Stimulated activated naive CD8-positive, alpha-beta T cell treated with anti-CD3 and anti-CD28 coated beads, Interleukin-15, amount 100 ng/mL, for 72 hours (primary cell): ENCODE results near the gene CD300LG.
"Not testable (repeated sequence)": the region's sequence is repeated elsewhere in the genome, so short reads cannot be mapped to it uniquely, and the experiment has no call there.

Experiments used
- ATAC-seq: fragments of 150-1000 bp; cut with Tn5 transposase; 2 replicates; pipeline ENCODE4 v1.10.0; 2021; ENCODE audit warnings: mild to moderate bottlenecking, moderate library complexity
- DNase-seq, 2 donors: peaks; one replicate each; pipeline ENCODE4 v3.0.0; 2021 to 2022
- H3K27ac Mint-ChIP-seq, 2 donors: one replicate each; pipeline ENCODE4 v1.8.0; 2022; ENCODE audit warnings: mild to moderate bottlenecking in 2 of 2, mixed read lengths in 2 of 2, moderate library complexity in 2 of 2
- H3K27me3 Mint-ChIP-seq: one replicate; pipeline ENCODE4 v1.8.0; 2022; ENCODE audit warnings: mixed read lengths
- H3K4me1 Mint-ChIP-seq: one replicate; pipeline ENCODE4 v1.8.0; 2022; ENCODE audit warnings: mild to moderate bottlenecking, mixed read lengths
- H3K4me3 Mint-ChIP-seq, 2 donors: one replicate each; pipeline ENCODE4 v1.8.0; 2022; ENCODE audit warnings: mild to moderate bottlenecking in 2 of 2, mixed read lengths in 2 of 2, moderate library complexity in 1 of 2
- H3K9me3 Mint-ChIP-seq, 2 donors: one replicate each; pipeline ENCODE4 v1.8.0; 2022; ENCODE audit warnings: mixed read lengths in 2 of 2

The CD300LG gene

DNA sequence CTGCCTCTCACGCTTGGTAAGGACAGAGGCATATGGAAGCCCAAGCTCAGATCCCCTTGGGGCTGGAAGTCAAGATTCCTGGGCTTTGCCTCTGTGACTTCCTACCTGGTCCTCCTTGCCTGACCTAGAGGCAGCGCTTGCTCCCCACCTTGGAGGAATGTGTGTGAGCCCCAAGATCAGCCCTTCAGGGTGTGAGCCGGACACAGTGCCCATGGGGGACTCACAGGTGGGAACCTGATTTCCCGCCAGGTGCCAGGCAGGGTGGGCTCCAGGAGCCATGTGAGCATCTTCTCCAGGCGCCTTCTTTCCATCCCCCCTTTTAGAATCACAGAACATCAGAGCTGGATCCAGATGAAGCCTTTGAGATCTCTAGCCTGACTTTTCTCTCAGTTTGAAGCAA is 10.2 kb downstream of the CD300LG start:
- Mint-ChIP-seq H3K4me3 (no peak overlapping the region), H3K4me1 (no peaks in the 10 kb centered on the region), H3K27ac (no peak overlapping the region), H3K27me3 (peaks cover 19% of the 10 kb centered on the region), H3K9me3 (no peaks in the 10 kb centered on the region)
- no peak for DNase-seq
- ATAC-seq, result no peak

DNA sequence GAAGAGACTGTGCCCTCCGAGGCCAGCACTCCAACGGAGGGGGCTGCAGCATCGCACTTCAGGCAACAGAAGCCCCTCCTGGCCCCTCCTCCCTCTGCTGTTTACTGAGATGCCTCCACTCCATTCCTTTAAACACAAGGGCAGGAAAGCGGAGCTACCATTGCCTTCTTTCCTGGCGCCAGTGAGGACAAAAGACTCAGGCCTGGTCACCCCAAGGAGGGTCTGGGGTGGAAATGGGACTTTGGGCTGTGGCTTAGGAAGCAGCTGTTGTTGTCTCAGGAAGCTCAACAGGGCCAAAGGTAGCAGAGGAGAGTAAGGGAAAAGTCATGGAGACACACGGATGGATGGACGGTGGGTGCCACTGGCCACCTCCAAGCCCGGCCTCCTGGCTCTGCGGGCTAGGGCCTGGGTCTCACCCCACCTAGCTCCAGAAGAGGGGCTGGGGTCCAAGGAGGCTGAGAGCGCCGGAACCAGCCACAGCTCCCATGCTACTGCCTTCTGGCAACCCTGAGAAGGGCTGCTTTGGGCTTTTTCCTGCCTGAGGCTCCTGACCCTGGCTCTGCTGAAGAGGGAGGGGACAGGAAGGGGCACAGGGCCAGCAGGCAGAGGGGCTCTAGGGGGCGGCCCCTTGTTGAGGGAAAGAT is 11.1 kb downstream of the CD300LG start:
- peak overlapping the region in 1 of 2 donors; percentile 40 for H3K27ac Mint-ChIP-seq
- H3K4me1 Mint-ChIP-seq, result no peaks in the 10 kb centered on the region
- H3K27me3 Mint-ChIP-seq, result peaks cover 19% of the 10 kb centered on the region
- no peaks in the 10 kb centered on the region for H3K9me3 Mint-ChIP-seq
- no peak overlapping the region for H3K4me3 Mint-ChIP-seq
- ATAC-seq, result no peak
- no peak for DNase-seq

DNA sequence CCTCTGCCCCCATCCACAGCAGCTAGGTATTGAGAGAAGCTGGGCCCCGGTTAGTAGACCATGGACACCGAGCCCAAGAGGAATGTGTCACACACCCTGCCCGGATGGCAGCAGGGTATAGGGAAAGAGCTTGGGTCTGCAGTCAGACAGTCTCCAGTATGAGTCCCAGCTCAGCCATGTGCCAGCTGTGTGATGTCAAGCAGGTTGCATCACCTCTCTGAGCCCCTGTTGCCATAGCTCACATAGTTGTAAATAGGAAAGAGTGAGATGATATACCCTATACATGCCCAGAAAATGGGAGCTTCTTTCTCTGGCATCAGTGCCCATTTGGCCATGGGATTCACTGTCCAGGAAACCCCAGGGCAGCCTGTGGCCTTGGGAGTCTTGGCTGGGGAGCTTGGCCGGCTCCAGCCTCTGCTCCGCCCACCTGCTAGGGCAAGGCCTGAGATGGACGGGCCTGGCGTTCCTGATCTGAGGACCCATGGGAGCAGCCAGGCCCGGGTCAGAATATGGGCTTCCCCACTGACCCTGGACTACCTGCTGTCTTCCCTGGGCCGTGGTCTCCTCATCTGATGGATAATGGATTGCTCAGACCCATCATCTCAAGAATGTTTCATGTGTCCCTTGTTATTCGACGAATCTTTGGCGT is 13.2 kb downstream of the CD300LG start:
- no peak overlapping the region for H3K4me3 Mint-ChIP-seq
- H3K4me1 Mint-ChIP-seq, result no peaks in the 10 kb centered on the region
- H3K9me3 Mint-ChIP-seq, result no peaks in the 10 kb centered on the region
- ATAC-seq, result no peak
- H3K27ac Mint-ChIP-seq, result peak overlapping the region; percentile 40 to 82
- peaks cover 16% of the 10 kb centered on the region for H3K27me3 Mint-ChIP-seq
- DNase-seq, result no peak

DNA sequence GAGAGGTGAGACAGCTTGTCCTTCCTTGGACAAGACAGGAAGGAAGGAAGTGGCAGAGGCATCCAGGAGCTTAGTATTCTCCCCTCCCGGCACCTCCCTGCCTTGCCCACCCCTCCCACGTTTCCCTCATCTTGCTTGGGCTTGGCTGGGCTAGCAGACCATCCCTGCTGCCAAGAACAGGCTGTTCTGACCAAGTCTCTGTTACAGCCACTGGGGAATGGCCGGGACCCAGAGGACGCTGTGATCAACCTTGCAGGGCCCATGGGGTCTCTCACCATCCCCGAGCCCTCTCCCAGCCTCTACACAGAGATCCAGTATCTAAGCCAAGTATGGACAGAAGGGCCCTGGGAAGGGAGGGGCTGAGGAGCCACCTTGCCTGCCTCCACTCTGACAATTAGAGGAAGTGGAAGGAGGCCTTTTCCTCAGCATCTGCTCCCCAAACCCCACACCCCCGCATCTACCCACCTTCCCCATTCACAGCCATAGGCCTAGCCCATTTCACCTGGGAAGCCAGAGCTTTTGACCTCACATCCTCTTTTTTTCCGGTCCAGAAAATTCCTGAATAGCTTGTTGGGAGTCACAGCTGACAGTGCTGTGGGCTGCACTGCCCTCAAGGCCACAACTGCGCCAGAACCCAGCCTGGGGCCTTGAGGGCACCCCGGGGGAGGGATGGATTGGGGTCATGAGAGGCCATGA is 14.1 kb downstream of the CD300LG start:
- Mint-ChIP-seq H3K4me3 (no peak overlapping the region), H3K27ac (no peak overlapping the region), H3K27me3 (peaks cover 12% of the 10 kb centered on the region), H3K4me1 (no peaks in the 10 kb centered on the region), H3K9me3 (no peaks in the 10 kb centered on the region)
- DNase-seq (no peak), ATAC-seq (no peak)

DNA sequence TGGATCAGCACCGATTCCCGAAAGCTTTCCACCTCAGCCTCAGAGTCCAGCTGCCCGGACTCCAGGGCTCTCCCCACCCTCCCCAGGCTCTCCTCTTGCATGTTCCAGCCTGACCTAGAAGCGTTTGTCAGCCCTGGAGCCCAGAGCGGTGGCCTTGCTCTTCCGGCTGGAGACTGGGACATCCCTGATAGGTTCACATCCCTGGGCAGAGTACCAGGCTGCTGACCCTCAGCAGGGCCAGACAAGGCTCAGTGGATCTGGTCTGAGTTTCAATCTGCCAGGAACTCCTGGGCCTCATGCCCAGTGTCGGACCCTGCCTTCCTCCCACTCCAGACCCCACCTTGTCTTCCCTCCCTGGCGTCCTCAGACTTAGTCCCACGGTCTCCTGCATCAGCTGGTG is 15.0 kb downstream of the CD300LG start:
- Mint-ChIP-seq H3K27me3 (peaks cover 12% of the 10 kb centered on the region), H3K9me3 (no peaks in the 10 kb centered on the region), H3K4me3 (no peak overlapping the region), H3K4me1 (no peaks in the 10 kb centered on the region), H3K27ac (no peak overlapping the region)
- DNase-seq (no peak), ATAC-seq (no peak)

DNA sequence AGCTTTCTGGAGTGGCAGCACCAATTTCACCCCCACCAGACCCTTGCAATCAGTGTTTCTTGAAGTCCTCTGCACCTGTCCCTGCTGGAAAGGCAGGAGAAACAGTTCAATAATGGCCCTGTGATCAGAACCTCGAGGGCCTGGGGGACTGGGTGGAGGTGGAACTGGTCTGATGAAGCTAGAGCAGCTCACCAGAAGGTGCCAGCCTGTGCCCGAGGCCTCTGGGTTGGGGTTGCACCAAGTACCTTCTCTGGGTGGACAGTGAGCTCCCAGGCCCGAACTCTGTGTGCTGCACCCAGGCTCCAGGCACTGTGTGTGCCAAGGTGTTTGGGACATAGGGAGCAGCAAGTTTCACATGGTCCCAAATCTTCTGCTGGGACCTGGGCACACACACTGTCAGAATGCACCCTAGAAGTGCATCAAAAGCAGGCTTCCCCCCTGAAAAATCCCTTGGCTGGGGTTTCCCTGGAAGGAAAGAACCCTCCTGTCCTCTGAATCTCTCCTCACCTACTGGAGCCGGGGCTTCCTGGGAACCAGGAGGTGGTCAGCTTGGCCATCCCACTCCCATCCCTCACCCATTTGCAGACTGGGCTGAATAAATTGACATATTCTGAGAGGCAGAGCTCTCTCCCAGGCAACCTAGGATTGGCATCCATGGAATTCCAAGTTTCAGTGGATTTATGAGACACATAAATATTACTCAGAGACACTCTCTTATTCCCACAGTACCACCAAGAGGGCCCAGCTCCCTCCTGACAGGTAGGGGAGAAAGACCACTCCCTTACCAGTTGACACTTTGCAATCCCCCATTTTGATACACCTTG is 17.4 kb downstream of the CD300LG start:
- Mint-ChIP-seq H3K27me3 (peaks cover 10% of the 10 kb centered on the region), H3K27ac (no peak overlapping the region), H3K4me3 (no peak overlapping the region), H3K4me1 (no peaks in the 10 kb centered on the region), H3K9me3 (no peaks in the 10 kb centered on the region)
- no peak for DNase-seq
- ATAC-seq, result no peak

DNA sequence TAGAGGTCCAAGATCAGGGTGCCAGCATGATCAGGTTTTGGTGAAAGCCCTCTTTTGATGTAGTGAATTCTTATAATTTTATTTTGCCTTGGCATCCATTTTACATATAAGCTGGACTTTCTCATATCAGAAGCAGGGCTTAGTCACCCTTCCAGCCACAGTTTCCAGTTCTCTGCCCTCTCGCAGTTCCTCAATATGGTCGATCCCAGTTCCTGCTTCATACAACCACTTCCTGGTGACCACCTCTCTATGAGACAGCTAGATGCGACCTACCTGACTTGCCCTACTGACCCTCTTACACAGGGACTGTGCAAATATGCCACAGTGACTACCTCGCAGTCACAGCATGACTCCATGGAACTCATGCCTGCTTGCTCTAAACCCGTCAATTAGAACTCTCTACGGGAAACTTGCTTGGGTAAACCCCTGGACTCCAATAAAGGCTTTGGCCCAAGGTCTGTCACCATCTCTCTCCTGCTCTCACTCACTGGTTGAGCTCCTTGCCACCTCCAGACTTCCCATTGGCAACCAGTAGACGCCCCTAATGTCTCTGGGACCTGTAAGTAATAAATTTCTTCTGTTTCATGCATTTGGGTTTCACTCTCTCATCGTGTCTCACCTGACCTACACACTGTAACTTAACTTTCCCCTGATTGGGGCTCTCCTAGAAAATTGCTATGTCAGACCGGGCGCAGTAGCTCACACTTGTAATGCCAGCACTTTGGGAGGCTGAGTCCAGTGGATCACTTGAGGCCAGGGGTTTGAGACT is 21.4 kb downstream of the CD300LG start:
- DNase-seq (no peak), ATAC-seq (no peak)
- Mint-ChIP-seq H3K27me3 (peaks cover 19% of the 10 kb centered on the region), H3K4me3 (no peak overlapping the region), H3K4me1 (no peaks in the 10 kb centered on the region), H3K27ac (no peak overlapping the region), H3K9me3 (no peaks in the 10 kb centered on the region)

DNA sequence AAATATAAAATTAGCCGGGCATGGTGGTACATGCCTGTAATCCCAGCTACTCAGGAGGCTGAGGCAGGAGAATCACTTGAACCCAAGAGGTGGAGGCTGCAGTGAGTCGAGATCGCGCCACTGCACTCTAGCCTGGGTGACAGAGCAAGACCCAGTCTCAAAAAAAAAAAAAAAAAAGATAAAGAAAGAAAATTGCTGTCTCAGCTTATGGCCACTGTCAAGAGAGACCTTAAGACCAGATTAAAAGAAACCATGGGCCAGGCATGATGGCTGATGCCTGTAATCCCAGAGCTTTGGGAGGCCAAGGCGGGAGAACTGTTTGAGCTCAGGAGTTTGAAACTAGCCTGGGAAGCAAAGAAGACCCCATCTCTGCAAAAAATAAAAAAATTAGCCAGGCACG is 22.1 kb downstream of the CD300LG start:
- DNase-seq, H3K4me1 Mint-ChIP-seq, H3K9me3 Mint-ChIP-seq, H3K4me3 Mint-ChIP-seq, H3K27ac Mint-ChIP-seq, ATAC-seq: not testable (repeated sequence)
- H3K27me3 Mint-ChIP-seq, result peaks cover 19% of the 10 kb centered on the region

DNA sequence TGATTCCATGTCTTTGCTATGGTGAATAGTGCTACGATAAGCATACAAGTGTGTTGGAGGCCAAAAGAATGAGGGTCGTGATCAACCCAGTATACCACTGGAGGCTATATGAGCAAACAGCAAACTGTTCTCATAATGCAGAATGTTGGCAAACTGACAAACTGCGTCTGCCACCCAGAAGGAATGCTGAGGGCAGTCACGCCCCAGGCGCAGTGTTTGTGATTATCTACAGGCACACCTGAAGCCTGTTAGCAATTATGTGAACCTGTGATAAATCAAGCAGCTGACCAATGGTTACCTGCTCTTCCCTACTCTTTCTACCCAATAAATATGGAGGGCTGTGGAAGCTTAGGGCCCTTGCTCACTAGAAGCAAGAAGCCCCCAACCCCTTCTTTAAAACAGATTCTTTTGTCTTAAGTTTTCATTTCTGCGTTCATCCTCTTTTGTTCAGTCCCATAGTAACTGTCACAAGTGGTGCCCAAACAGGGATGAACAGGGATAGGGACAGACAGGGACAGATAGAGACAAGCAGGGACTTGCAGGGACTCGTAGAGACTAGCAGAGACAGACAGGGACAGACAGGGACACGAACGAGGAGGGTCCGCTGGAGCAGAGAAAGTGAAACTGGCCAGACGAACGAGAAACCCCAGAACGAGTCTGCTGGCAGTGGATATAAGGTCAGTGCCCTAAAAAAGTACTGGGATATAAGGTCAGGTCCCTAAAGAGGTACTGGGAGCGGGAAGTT is 25.1 kb downstream of the CD300LG start:
- H3K27me3 Mint-ChIP-seq, result peaks cover 19% of the 10 kb centered on the region
- H3K9me3 Mint-ChIP-seq, result no peaks in the 10 kb centered on the region
- no peak overlapping the region for H3K27ac Mint-ChIP-seq
- no peaks in the 10 kb centered on the region for H3K4me1 Mint-ChIP-seq
- DNase-seq (no peak), ATAC-seq (no peak)
- H3K4me3 Mint-ChIP-seq, result no peak overlapping the region

DNA sequence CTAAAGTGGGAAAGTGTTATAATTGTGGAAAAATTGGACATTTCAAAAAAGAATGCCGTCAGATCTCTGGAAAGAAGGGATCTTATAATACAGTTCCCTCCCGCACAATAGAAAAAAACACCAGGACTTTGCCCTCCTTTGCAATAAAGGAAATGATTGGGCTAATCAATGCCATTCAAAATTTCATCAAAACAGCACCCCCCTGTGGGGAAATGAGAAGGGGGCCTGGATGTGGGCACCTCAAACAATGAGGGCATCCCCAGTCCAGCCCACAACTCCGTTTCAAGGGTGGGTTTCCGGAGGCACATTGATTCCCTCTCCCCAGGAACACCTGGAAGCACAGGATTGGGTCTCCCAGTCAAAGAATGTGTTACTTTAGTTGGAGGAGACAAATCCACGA is 26.1 kb downstream of the CD300LG start:
- ATAC-seq, result no peak
- Mint-ChIP-seq H3K4me3 (no peak overlapping the region), H3K4me1 (no peaks in the 10 kb centered on the region), H3K27ac (no peak overlapping the region), H3K27me3 (peaks cover 18% of the 10 kb centered on the region), H3K9me3 (no peaks in the 10 kb centered on the region)
- DNase-seq, result no peak

DNA sequence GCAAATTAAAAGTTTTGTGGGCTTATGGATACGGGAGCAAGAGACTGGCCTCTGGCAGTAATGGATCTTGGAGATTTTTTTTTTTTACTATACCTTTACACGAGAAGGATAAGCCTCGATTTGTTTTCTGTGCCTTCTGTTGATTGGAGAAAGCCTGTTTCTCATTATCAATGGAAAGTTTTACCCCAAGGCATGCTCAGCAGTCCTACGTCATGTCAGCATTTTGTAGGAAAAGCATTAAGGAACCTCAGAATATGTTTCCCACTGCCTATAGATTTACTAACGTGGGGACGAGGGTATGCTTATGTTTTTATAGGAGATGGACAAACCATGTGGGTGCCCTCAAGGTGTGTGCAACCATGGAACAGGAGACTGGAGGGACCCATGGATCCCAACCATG is 26.8 kb downstream of the CD300LG start:
- DNase-seq, result no peak
- H3K27me3 Mint-ChIP-seq, result peaks cover 11% of the 10 kb centered on the region
- H3K9me3 Mint-ChIP-seq, result no peaks in the 10 kb centered on the region

DNA sequence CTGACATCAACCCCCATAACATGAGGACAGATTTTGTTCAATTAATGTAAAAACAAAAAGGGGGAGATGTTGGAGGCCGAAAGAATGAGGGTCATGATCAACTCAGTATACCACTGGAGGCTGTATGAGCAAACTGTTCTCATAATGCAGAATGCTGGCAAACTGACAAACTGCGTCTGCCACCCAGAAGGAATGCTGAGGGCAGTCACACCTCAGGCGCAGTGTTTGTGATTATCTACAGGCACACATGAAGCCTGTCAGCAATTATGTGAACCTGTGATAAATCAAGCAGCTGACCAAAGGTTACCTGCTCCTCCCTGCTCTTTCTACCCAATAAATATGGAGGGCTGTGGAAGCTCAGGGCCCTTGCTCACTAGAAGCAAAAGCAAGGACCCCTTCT is 27.3 kb downstream of the CD300LG start:
- ATAC-seq (no peak), DNase-seq (no peak)
- Mint-ChIP-seq H3K4me3 (no peak overlapping the region), H3K27me3 (peaks cover 8% of the 10 kb centered on the region), H3K4me1 (peaks cover 8% of the 10 kb centered on the region), H3K27ac (no peak overlapping the region), H3K9me3 (no peaks in the 10 kb centered on the region)

More for the DNA sequence above, 26.8 kb downstream of the CD300LG start:
- Mint-ChIP-seq H3K4me3 (no peak overlapping the region), H3K27ac (no peak overlapping the region), H3K4me1 (peaks cover 3% of the 10 kb centered on the region)
- no peak for ATAC-seq

DNA sequence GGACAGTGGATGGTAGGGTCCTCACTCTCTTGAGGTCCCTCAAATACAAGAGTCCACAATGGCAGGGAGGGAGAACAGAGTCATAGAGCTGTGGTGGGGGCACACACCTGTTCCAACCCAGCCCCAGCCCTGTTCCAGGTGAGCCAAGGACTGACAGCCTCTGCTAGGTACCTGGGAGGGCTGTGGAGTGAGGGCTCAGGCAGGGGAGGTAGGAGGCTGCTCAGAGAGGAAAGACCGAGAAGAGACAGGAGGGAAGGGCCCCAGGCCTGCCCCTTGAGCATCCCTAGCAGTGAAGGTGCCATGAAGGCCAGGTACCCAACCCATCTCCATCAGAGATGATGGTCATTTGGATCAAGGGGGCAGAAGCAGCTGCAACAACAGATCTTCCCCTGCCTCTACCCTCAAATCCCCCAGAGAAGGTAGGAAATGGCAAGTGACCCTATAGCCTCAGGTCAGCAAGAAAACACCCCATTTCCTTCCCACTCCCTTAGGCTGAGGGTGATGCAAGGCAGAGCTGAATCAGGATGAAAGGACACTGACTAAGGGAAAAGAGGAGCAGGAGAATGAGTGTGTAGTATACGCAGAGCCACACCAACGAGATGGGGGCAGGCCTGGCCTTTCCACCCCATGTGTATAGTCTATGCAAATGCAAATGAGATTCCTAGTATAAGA is 28.6 kb downstream of the CD300LG start:
- no peak overlapping the region for H3K27ac Mint-ChIP-seq
- peaks cover 8% of the 10 kb centered on the region for H3K4me1 Mint-ChIP-seq
- H3K9me3 Mint-ChIP-seq, result no peaks in the 10 kb centered on the region
- no peak overlapping the region for H3K4me3 Mint-ChIP-seq
- DNase-seq (no peak), ATAC-seq (no peak)
- H3K27me3 Mint-ChIP-seq, result no peaks in the 10 kb centered on the region

DNA sequence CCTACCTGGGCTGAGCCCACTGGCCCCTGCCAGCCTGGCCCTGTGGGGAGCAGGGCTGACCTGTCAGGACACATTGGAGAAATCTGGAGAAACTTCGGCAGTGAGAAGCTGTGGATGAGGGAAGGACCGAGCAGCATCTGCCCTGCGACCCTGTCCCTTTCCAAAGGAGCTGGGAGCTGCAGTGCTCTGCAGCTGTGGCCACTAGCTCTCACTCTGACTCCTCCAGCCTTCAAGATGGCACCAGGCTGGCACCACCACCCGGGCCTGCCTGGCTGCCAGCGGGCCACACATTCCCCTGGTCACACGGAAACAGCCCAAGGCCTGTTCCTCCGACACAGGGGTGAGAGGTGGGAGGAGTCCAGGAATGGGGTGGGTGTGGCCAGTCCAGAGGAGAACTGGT is 30.1 kb downstream of the CD300LG start:
- H3K9me3 Mint-ChIP-seq, result no peaks in the 10 kb centered on the region
- ATAC-seq, result no peak
- no peaks in the 10 kb centered on the region for H3K27me3 Mint-ChIP-seq
- no peak overlapping the region for H3K27ac Mint-ChIP-seq
- H3K4me1 Mint-ChIP-seq, result peaks cover 8% of the 10 kb centered on the region
- H3K4me3 Mint-ChIP-seq, result no peak overlapping the region
- DNase-seq, result no peak
